HL-60/S4 (cell line): ENCODE results near the gene SECISBP2.
"Not testable (repeated sequence)": the region's sequence is repeated elsewhere in the genome, so short reads cannot be mapped to it uniquely, and the experiment has no call there.

Experiments
- in situ Hi-C: fragments of 300-500 bp; cut with MboI; formaldehyde crosslinking; loops from 2 replicates; pipeline ENCODE4 v1.14.3; 2022; ENCODE audit warnings: low sequenced_read_pairs

Gene SECISBP2

GRCh38 chr9:89343812-89344211 is 25.5 kb downstream of the SECISBP2 start:
- in situ Hi-C loops, result not testable (repeated sequence)

GRCh38 chr9:89345476-89345875 is 27.2 kb downstream of the SECISBP2 start:
- in situ Hi-C loops, result no loop called here

GRCh38 chr9:89346696-89347095 is 28.4 kb downstream of the SECISBP2 start:
- in situ Hi-C loops, result no loop called here

- in situ Hi-C loops, result no loop called here
These were observed 29.4 kb downstream of the SECISBP2 start for GRCh38 chr9:89347651-89348050.

GRCh38 chr9:89349607-89350006 is 31.3 kb downstream of the SECISBP2 start:
- in situ Hi-C loops, result no loop called here

- in situ Hi-C loops, result no loop called here
These were observed 32.8 kb downstream of the SECISBP2 start for GRCh38 chr9:89350988-89351557.

GRCh38 chr9:89351584-89352300 is 33.4 kb downstream of the SECISBP2 start:
- in situ Hi-C loops, result no loop called here

- in situ Hi-C loops, result no loop called here
These were observed 34.2 kb downstream of the SECISBP2 start for GRCh38 chr9:89352451-89352850.

- in situ Hi-C loops, result no loop called here
These were observed 34.8 kb downstream of the SECISBP2 start for GRCh38 chr9:89352874-89353649.

GRCh38 chr9:89353989-89354388 is 35.7 kb downstream of the SECISBP2 start:
- in situ Hi-C loops, result no loop called here

GRCh38 chr9:89354471-89354870 is 36.2 kb downstream of the SECISBP2 start:
- in situ Hi-C loops, result no loop called here

GRCh38 chr9:89356782-89357181 is 38.5 kb downstream of the SECISBP2 start:
- in situ Hi-C loops, result no loop called here

GRCh38 chr9:89357331-89358197 is 39.3 kb downstream of the SECISBP2 start:
- in situ Hi-C loops, result no loop called here

GRCh38 chr9:89358376-89358916 is 40.1 kb downstream of the SECISBP2 start:
- in situ Hi-C loops, result no loop called here

GRCh38 chr9:89358985-89359384 is 40.7 kb downstream of the SECISBP2 start:
- in situ Hi-C loops, result no loop called here

- in situ Hi-C loops, result no loop called here
These were observed 41.5 kb downstream of the SECISBP2 start for GRCh38 chr9:89359751-89360261.

GRCh38 chr9:89360465-89360864 is 42.2 kb downstream of the SECISBP2 start:
- in situ Hi-C loops, result no loop called here

GRCh38 chr9:89361031-89361430 is 42.7 kb downstream of the SECISBP2 start:
- in situ Hi-C loops, result no loop called here

- in situ Hi-C loops, result no loop called here
These were observed 43.7 kb downstream of the SECISBP2 start for GRCh38 chr9:89361816-89362646.
